ENCODE results near the gene BMI1.

The BMI1 gene

DNA sequence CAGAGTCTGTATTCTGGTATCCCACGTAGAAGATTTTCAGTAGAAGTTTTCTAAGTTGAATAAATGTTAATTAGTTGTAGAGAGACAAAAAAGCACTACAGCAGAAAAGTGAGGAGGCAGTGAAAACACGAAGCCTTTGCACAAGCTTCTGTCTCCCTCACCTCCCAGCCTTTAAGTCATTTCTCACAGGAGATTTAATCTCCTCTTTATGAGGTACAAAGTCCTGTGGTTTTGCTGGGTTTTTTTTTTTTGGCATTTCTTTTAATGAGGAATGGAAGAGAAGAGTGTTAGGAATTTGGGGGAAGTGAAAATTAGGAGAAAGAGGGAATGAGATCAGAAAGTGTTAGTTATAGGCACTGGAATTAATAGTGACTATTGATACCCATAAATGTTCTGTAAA is 45.9 kb downstream of the BMI1 start:
- DNase-seq (ENCODE audit: low read depth), result no peak
- TF ChIP-seq, protein P1, sequence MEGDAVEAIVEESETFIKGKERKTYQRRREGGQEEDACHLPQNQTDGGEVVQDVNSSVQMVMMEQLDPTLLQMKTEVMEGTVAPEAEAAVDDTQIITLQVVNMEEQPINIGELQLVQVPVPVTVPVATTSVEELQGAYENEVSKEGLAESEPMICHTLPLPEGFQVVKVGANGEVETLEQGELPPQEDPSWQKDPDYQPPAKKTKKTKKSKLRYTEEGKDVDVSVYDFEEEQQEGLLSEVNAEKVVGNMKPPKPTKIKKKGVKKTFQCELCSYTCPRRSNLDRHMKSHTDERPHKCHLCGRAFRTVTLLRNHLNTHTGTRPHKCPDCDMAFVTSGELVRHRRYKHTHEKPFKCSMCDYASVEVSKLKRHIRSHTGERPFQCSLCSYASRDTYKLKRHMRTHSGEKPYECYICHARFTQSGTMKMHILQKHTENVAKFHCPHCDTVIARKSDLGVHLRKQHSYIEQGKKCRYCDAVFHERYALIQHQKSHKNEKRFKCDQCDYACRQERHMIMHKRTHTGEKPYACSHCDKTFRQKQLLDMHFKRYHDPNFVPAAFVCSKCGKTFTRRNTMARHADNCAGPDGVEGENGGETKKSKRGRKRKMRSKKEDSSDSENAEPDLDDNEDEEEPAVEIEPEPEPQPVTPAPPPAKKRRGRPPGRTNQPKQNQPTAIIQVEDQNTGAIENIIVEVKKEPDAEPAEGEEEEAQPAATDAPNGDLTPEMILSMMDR (conservative IDR thresholded peaks at IDR 0.05; ENCODE audit: low read length), result no peak
- no peak overlapping the region for H3K4me3 ChIP-seq (ENCODE audit: low read length)

DNA sequence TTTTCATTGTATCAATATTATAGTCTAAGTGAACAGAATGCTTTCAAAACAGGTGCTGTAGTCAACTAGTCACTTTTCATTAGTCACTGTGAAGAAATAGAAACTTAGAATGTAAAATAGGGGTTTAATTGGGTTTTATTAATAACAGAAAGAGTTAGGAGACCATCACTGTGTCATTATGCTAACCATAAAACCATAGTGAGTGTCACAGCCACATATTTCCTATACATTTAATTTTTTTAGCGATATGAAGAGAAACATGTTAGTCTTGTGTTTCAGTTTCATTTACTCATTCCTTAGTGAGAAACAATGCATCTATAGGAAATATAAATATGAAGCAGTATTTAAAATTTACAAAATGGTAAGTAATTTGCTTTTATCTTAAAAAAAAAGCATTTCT is 46.6 kb downstream of the BMI1 start:
- no peak overlapping the region for H3K4me3 ChIP-seq (ENCODE audit: low read length)
- TF ChIP-seq, protein P1 (conservative IDR thresholded peaks at IDR 0.05; ENCODE audit: low read length), result no peak
- DNase-seq (ENCODE audit: low read depth), result no peak

DNA sequence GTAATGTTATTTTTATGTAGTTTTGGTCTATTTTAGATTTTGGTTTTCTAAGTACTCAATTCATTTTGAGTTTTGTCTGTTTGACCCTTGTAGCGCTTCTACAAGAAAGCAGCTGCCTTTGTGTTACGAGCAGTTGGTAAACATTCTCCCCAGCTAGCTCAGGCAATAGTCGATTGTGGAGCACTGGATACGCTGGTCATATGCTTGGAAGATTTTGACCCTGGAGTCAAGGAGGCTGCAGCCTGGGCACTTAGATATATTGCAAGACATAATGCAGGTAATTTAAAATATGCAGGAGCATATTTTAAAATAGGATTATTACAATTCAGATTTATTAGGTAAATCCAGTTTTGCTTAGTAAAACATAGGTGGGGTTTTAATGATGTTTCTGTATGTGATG is 47.5 kb downstream of the BMI1 start:
- H3K4me3 ChIP-seq (ENCODE audit: low read length), result no peak overlapping the region
- TF ChIP-seq, protein P1 (conservative IDR thresholded peaks at IDR 0.05; ENCODE audit: low read length), result no peak
- no peak for DNase-seq (ENCODE audit: low read depth)

DNA sequence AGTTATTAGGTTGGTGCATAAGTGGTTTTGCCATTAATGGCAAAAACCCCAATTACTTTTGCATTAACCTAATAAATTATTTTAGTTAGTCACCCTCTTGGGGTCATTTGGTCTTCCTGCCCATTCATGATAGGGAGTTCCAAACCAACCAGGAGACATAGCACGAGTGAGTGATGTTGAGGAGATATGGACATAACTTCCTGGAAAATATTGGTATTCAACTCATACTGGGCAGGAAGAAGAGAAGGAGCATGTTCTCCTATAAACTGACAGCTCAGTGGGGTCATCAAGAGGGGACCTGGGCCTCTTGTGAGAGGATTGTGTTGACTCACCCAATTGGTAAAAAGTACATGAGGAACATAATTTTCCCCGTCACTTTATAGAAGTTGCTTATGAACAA is 48.1 kb downstream of the BMI1 start:
- TF ChIP-seq, protein P1 (conservative IDR thresholded peaks at IDR 0.05; ENCODE audit: low read length), result no peak

DNA sequence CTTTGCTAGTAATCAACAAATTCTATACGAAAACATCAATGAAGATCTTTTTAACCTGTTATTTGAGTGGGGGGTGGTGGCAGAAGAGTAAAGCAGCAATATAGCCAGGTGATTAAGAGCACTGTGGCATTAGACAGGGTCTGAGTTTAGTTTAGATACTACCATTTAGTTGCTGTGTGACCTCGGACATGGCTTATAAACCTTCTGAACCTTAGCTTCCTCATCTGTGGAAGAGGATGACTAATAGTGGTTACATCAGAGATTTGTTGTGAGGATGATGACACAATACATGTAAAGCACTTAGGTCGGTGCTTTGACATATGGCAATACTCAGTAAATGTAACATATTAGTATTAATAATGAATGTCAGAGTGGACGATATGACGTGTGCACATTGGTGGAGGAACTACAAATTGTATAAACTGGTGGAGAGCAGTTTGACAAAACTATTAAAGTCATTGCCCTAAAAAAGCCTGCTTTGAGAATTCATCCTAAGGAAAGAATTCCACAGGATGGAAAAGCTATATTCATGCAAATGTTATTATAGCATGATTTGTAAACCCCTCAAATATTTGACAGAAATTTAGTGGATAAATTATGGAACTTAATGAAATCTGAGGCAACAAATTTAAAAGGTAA is 48.7 kb downstream of the BMI1 start:
- no peak for DNase-seq (ENCODE audit: low read depth)
- TF ChIP-seq, protein P1 (conservative IDR thresholded peaks at IDR 0.05; ENCODE audit: low read length), result no peak
- H3K4me3 ChIP-seq (ENCODE audit: low read length), result no peak overlapping the region

More for the DNA sequence above, 48.1 kb downstream of the BMI1 start:
- no peak for DNase-seq (ENCODE audit: low read depth)
- no peak overlapping the region for H3K4me3 ChIP-seq (ENCODE audit: low read length)

DNA sequence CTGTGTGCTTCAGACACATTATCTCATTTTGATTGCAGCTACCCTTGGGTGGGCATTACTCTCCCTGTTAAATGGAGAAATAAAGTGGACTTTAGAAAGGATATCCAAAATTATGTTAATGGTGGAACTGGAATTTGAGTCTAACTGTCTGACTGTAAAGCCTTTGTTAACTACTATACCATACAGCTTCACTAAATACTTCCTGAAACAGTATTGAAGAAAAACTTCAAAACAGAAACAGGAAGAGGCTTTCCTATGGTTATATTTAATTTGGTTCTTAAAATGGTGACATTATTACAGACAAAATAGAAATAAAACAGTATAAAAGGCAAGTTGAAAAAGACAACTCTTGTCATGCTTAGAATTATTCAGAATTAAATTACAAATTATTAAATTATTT is 49.4 kb downstream of the BMI1 start:
- DNase-seq (ENCODE audit: low read depth), result no peak
- TF ChIP-seq, protein P1 (conservative IDR thresholded peaks at IDR 0.05; ENCODE audit: low read length), result no peak
- H3K4me3 ChIP-seq (ENCODE audit: low read length), result no peak overlapping the region

DNA sequence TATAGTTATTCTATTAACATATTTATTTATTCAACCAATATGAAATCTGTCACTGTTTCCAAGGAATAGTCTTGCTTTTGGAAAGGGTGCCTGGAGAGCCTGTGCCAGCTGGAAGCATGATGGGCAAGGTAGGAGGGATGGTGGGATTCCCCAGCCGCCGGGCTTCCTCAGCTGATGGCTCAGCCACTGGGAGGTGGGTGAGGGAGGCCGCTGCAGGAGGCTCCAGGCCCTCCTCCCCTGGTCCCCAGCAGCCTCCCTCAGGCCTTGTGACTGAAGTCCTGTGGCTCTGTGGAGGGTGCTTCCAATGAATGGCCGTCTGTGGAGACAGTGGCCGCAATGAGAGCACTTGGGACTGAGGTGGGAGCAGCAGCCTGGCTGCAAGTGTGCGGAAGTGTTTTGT is 51.4 kb downstream of the BMI1 start:
- no peak overlapping the region for H3K4me3 ChIP-seq (ENCODE audit: low read length)
- TF ChIP-seq, protein P1 (conservative IDR thresholded peaks at IDR 0.05; ENCODE audit: low read length), result no peak
- DNase-seq (ENCODE audit: low read depth), result no peak
